ENCODE measurements around the gene LGALS13.

DNA sequence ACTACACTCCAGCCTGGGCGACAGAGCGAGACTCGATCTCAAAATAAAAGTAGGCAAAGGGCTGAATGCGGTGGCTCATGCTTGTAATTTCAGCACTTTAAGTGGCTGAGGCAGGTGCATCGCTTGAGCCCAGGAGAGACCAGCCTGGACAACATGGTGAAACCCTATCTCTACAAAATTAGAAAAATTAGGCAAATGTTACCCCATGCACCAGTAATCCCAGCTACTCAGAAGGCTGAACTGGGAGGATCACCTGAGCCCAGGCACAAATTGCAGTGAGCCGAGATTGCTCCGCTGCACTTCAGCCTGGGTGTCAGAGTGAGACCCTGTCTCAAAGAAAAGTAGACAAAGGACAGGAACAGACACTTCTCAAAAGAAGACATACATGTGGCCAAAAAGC is 9.9 kb upstream of the LGALS13 start:
- TF ChIP-seq, protein P1, sequence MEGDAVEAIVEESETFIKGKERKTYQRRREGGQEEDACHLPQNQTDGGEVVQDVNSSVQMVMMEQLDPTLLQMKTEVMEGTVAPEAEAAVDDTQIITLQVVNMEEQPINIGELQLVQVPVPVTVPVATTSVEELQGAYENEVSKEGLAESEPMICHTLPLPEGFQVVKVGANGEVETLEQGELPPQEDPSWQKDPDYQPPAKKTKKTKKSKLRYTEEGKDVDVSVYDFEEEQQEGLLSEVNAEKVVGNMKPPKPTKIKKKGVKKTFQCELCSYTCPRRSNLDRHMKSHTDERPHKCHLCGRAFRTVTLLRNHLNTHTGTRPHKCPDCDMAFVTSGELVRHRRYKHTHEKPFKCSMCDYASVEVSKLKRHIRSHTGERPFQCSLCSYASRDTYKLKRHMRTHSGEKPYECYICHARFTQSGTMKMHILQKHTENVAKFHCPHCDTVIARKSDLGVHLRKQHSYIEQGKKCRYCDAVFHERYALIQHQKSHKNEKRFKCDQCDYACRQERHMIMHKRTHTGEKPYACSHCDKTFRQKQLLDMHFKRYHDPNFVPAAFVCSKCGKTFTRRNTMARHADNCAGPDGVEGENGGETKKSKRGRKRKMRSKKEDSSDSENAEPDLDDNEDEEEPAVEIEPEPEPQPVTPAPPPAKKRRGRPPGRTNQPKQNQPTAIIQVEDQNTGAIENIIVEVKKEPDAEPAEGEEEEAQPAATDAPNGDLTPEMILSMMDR (IDR thresholded peaks at IDR 0.05; ENCODE audit: low read depth, low read length) = no peak
- TF ChIP-seq, protein P2, sequence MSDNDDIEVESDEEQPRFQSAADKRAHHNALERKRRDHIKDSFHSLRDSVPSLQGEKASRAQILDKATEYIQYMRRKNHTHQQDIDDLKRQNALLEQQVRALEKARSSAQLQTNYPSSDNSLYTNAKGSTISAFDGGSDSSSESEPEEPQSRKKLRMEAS (IDR thresholded peaks at IDR 0.05; ENCODE audit: low read depth, low read length) = no peak
